GM23338 (cell line): Measurements from ENCODE around the gene UNC93B1. TPM values are rescaled to one million over a fixed set of nuclear protein-coding genes. Genes with fewer than 3 reads are reported as not detected.

ENCODE experiments used
- ATAC-seq: fragments of 200-7000 bp; cut with Tn5 transposase; 3 replicates; pipeline ENCODE4 v1.9.1; 2020
- DNase-seq: peaks from one replicate; pipeline ENCODE4 v3.0.0-alpha.2; 2015; ENCODE audit warnings: low spot score
- H2AFZ ChIP-seq: fragments of 200-600 bp; sonication (generic); 2 replicates; pipeline ENCODE4 v1.8.0; 2016; ENCODE audit warnings: antibody characterized with exemption, mild to moderate bottlenecking, moderate library complexity
- H3F3A ChIP-seq: fragments of 200-600 bp; sonication (generic); replicated peaks from 2 replicates; pipeline ENCODE4 v1.8.0; 2017; ENCODE audit warnings: antibody characterized with exemption, mixed run types, low read depth
- H3K27ac ChIP-seq: fragments of 200-600 bp; sonication (generic); 2 replicates; pipeline ENCODE4 v1.6.1; 2016; ENCODE audit warnings: low read depth
- H3K27me3 ChIP-seq: fragments of 200-600 bp; sonication (generic); 2 replicates; pipeline ENCODE4 v1.8.0; 2016; ENCODE audit warnings: mild to moderate bottlenecking, mixed run types, moderate library complexity; ENCODE audit not compliant: insufficient read depth
- H3K36me3 ChIP-seq: fragments of 200-600 bp; sonication (generic); 2 replicates; pipeline ENCODE4 v1.8.0; 2016; ENCODE audit warnings: mild to moderate bottlenecking; ENCODE audit not compliant: insufficient read depth
- H3K4me1 ChIP-seq: fragments of 200-600 bp; sonication (generic); 2 replicates; pipeline ENCODE4 v1.8.0; 2016; ENCODE audit warnings: mild to moderate bottlenecking, moderate library complexity; ENCODE audit not compliant: insufficient read depth
- H3K4me2 ChIP-seq: fragments of 200-600 bp; sonication (generic); 2 replicates; pipeline ENCODE4 v1.7.1; 2017; ENCODE audit warnings: mixed run types
- H3K4me3 ChIP-seq: fragments of 200-600 bp; sonication (generic); 2 replicates; pipeline ENCODE4 v1.6.1; 2016; ENCODE audit warnings: mixed run types
- H3K79me2 ChIP-seq: fragments of 200-600 bp; sonication (generic); replicated peaks from 2 replicates; pipeline ENCODE4 v1.8.0; 2017; ENCODE audit warnings: mild to moderate bottlenecking; ENCODE audit not compliant: insufficient read depth
- H3K9me2 ChIP-seq: fragments of 200-600 bp; sonication (generic); 2 replicates; pipeline ENCODE4 v1.8.0; 2017; ENCODE audit not compliant: insufficient read depth
- H4K20me1 ChIP-seq: fragments of 200-600 bp; sonication (generic); replicated peaks from 2 replicates; pipeline ENCODE4 v1.8.0; 2017; ENCODE audit warnings: mild to moderate bottlenecking; ENCODE audit not compliant: insufficient read depth
- H3K27ac Mint-ChIP-seq: 2 replicates; pipeline ENCODE4 v1.8.0; 2020; ENCODE audit warnings: inconsistent platforms, mild to moderate bottlenecking, moderate library complexity, mixed read lengths
- H3K27me3 Mint-ChIP-seq: 3 replicates; pipeline ENCODE4 v1.8.0; 2022; ENCODE audit warnings: low read depth, mild to moderate bottlenecking, moderate library complexity, mixed read lengths, inconsistent platforms; ENCODE audit not compliant: insufficient read depth, poor library complexity
- H3K36me3 Mint-ChIP-seq: 3 replicates; pipeline ENCODE4 v1.8.0; 2021; ENCODE audit warnings: low read depth, mild to moderate bottlenecking, inconsistent platforms, moderate library complexity, mixed read lengths
- H3K4me1 Mint-ChIP-seq: 3 replicates; pipeline ENCODE4 v1.8.0; 2020; ENCODE audit warnings: mild to moderate bottlenecking, inconsistent platforms, mixed read lengths
- H3K4me3 Mint-ChIP-seq: 3 replicates; pipeline ENCODE4 v1.8.0; 2021; ENCODE audit warnings: moderate library complexity, mild to moderate bottlenecking, inconsistent platforms, mixed read lengths
- H3K9me3 Mint-ChIP-seq: 3 replicates; pipeline ENCODE4 v1.8.0; 2020; ENCODE audit warnings: moderate library complexity, mild to moderate bottlenecking, inconsistent platforms, mixed read lengths
- EZH2phosphoT487 ChIP-seq: fragments of 200-600 bp; sonication (generic); IDR thresholded peaks from one replicate; pipeline ENCODE4 v1.8.1; 2018; ENCODE audit warnings: antibody characterized with exemption; ENCODE audit not compliant: unreplicated experiment
- JUNB ChIP-seq: IDR thresholded peaks from one replicate; pipeline ENCODE4 v1.6.1; 2016; ENCODE audit warnings: antibody characterized with exemption; ENCODE audit not compliant: unreplicated experiment
- NANOG ChIP-seq: IDR thresholded peaks from 2 replicates; pipeline ENCODE4 v1.6.1; 2016; ENCODE audit warnings: antibody characterized with exemption, borderline replicate concordance
- STAT1 ChIP-seq: IDR thresholded peaks from one replicate; pipeline ENCODE4 v1.6.1; 2016; ENCODE audit warnings: antibody characterized with exemption; ENCODE audit not compliant: unreplicated experiment
- ZNF114 ChIP-seq: fragments of 250-450 bp; sonication (Bioruptor Pico); IDR thresholded peaks from 2 replicates; pipeline ENCODE4 v1.5.0; 2020; ENCODE audit warnings: mild to moderate bottlenecking, moderate library complexity
- ZNF331 ChIP-seq: fragments of 250-450 bp; sonication (Bioruptor Pico); IDR thresholded peaks from 2 replicates; pipeline ENCODE4 v1.5.0; 2020; ENCODE audit warnings: low read depth, mild to moderate bottlenecking, moderate library complexity
- polyA plus RNA-seq: library from polyadenylated mRNA; unstranded; fragments of >200 nt; fragmentation: Nextera tagmentation; extraction: Ambion mirVana; gene quantifications from 2 replicates; pipeline ENCODE4 v1.2.1, GENCODE V29; 2016
- total RNA-seq: library from RNA; depleted of rRNA; stranded (reverse); fragments of >200 nt; shearing (Covaris generic); gene quantifications from 2 replicates; pipeline ENCODE4 v1.2.3, GENCODE V29; 2014
- TF ChIP-seq, protein P1 (sequence below): IDR thresholded peaks from one replicate; pipeline ENCODE4 v1.6.1; 2018; ENCODE audit warnings: antibody characterized with exemption; ENCODE audit not compliant: unreplicated experiment
- TF ChIP-seq, protein P2 (sequence below): IDR thresholded peaks from 2 replicates; pipeline ENCODE4 v1.6.1; 2016; ENCODE audit warnings: antibody characterized with exemption
- TF ChIP-seq, protein P3 (sequence below), 2 experiments: fragments of 200-600 bp in 1 of 2; sonication (generic) in 1 of 2; conservative IDR thresholded peaks; 2 replicates each; pipeline versions ENCODE4 v1.5.1 to v1.6.1; 2016 to 2017; ENCODE audit warnings: antibody characterized with exemption in 2 of 2, low read depth in 2 of 2, mild to moderate bottlenecking in 2 of 2, moderate library complexity in 1 of 2

The UNC93B1 gene
- total and polyA plus RNA-seq, 2 experiments from 2014 or later: 16.2 to 34.4 TPM

DNA sequence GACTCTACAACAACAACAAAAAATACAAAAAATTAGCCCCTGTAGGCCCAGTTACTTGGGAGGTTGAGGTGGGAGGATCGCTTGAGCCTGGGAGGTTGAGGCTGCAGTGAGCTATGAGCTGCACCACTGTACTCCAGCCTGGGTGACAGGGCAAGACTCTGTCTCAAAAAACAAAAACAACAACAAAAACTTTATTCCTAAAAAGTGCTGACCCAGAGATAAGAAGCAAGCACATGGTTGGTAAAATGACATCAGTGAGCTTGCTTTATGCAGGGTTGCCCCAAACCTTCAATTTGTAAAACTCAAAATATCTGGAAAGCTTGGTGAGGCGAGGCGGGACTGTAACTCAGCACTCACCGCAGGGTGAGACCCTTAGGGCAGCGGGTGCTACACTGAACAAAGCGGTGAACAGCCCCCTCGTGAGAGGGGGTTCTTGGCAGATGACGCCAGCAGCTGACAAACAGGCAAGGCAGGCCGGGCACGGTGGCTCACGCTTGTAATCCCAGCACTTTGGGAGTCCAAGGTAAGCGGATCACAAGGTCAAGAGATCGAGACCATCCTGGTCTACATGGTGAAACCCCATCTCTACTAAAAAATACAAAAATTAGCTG lies 31.5 kb upstream of the UNC93B1 start:
- Histone ChIP-seq H2AFZ (no peak overlapping the region), H3K36me3 (peaks cover 6% of the 10 kb centered on the region; the same call in 1 of the 2 replicates)
- no peak overlapping the region for H3K27ac Mint-ChIP-seq

DNA sequence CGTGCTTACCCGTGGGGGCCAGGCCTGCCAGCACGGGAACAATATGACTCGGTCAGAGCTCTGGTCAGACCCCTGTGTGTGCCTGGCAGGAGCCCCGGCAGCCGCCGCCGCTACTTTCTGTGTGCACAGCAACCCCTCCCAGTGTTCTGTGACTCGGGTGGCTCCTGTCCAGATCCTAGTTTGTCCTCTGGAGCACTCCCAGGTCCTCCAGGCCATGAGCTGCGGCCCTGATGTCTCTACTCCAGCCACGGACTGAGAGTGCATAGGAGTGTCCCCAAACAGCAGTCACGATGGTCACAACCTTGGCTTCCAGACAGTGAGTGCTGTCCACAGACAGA lies 29.8 kb upstream of the UNC93B1 start:
- Histone ChIP-seq H3K4me1 (peaks cover 10% of the 10 kb centered on the region; the same call in 1 of the 2 replicates), H3K9me2 (no peaks in the 10 kb centered on the region), H3F3A (peaks cover 5% of the 10 kb centered on the region; the same call in 1 of the 2 replicates), H3K79me2 (peaks cover 13% of the 10 kb centered on the region), H3K27me3 (no peaks in the 10 kb centered on the region), H2AFZ (no peak overlapping the region), H4K20me1 (no peaks in the 10 kb centered on the region), H3K4me2 (no peak overlapping the region), H3K36me3 (peaks cover 6% of the 10 kb centered on the region; the same call in 1 of the 2 replicates), H3K27ac (no peak overlapping the region), H3K4me3 (no peak overlapping the region)
- Mint-ChIP-seq H3K4me3 (no peak overlapping the region), H3K4me1 (peaks cover 14% of the 10 kb centered on the region), H3K27ac (no peak overlapping the region), H3K27me3 (peaks cover 24% of the 10 kb centered on the region), H3K36me3 (peaks cover 15% of the 10 kb centered on the region), H3K9me3 (no peaks in the 10 kb centered on the region)
- ATAC-seq (no peak), DNase-seq (no peak)
- TF ChIP-seq, protein P1, sequence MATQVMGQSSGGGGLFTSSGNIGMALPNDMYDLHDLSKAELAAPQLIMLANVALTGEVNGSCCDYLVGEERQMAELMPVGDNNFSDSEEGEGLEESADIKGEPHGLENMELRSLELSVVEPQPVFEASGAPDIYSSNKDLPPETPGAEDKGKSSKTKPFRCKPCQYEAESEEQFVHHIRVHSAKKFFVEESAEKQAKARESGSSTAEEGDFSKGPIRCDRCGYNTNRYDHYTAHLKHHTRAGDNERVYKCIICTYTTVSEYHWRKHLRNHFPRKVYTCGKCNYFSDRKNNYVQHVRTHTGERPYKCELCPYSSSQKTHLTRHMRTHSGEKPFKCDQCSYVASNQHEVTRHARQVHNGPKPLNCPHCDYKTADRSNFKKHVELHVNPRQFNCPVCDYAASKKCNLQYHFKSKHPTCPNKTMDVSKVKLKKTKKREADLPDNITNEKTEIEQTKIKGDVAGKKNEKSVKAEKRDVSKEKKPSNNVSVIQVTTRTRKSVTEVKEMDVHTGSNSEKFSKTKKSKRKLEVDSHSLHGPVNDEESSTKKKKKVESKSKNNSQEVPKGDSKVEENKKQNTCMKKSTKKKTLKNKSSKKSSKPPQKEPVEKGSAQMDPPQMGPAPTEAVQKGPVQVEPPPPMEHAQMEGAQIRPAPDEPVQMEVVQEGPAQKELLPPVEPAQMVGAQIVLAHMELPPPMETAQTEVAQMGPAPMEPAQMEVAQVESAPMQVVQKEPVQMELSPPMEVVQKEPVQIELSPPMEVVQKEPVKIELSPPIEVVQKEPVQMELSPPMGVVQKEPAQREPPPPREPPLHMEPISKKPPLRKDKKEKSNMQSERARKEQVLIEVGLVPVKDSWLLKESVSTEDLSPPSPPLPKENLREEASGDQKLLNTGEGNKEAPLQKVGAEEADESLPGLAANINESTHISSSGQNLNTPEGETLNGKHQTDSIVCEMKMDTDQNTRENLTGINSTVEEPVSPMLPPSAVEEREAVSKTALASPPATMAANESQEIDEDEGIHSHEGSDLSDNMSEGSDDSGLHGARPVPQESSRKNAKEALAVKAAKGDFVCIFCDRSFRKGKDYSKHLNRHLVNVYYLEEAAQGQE: no peak
- TF ChIP-seq JUNB (no peak), ZNF331 (CRISPR knock-in tag) (no peak)

More for the DNA sequence above, 31.5 kb upstream of the UNC93B1 start:
- peaks cover 13% of the 10 kb centered on the region for H3K79me2 ChIP-seq
- H3K27me3 ChIP-seq: no peaks in the 10 kb centered on the region
- H3K4me1 ChIP-seq: peaks cover 18% of the 10 kb centered on the region
- H3K4me3 ChIP-seq: no peak overlapping the region
- H3K9me2 ChIP-seq: no peaks in the 10 kb centered on the region
- H3F3A ChIP-seq: peaks cover 10% of the 10 kb centered on the region; the same call in 1 of the 2 replicates
- Mint-ChIP-seq H3K4me3 (no peak overlapping the region), H3K4me1 (peaks cover 11% of the 10 kb centered on the region), H3K36me3 (peaks cover 15% of the 10 kb centered on the region), H3K9me3 (no peaks in the 10 kb centered on the region), H3K27me3 (peaks cover 17% of the 10 kb centered on the region)
- H3K4me2 ChIP-seq: no peak overlapping the region
- DNase-seq (no peak), ATAC-seq (no peak)
- H3K27ac ChIP-seq: no peak overlapping the region
- no peaks in the 10 kb centered on the region for H4K20me1 ChIP-seq
- no peak for TF ChIP-seq EZH2phosphoT487
- no peak for TF ChIP-seq NANOG
- no peak for TF ChIP-seq ZNF114 (CRISPR knock-in tag)
- TF ChIP-seq, protein P2, sequence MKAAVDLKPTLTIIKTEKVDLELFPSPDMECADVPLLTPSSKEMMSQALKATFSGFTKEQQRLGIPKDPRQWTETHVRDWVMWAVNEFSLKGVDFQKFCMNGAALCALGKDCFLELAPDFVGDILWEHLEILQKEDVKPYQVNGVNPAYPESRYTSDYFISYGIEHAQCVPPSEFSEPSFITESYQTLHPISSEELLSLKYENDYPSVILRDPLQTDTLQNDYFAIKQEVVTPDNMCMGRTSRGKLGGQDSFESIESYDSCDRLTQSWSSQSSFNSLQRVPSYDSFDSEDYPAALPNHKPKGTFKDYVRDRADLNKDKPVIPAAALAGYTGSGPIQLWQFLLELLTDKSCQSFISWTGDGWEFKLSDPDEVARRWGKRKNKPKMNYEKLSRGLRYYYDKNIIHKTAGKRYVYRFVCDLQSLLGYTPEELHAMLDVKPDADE: no peak
- TF ChIP-seq ZNF331 (CRISPR knock-in tag): no peak
- TF ChIP-seq STAT1: no peak
- TF ChIP-seq, protein P3, sequence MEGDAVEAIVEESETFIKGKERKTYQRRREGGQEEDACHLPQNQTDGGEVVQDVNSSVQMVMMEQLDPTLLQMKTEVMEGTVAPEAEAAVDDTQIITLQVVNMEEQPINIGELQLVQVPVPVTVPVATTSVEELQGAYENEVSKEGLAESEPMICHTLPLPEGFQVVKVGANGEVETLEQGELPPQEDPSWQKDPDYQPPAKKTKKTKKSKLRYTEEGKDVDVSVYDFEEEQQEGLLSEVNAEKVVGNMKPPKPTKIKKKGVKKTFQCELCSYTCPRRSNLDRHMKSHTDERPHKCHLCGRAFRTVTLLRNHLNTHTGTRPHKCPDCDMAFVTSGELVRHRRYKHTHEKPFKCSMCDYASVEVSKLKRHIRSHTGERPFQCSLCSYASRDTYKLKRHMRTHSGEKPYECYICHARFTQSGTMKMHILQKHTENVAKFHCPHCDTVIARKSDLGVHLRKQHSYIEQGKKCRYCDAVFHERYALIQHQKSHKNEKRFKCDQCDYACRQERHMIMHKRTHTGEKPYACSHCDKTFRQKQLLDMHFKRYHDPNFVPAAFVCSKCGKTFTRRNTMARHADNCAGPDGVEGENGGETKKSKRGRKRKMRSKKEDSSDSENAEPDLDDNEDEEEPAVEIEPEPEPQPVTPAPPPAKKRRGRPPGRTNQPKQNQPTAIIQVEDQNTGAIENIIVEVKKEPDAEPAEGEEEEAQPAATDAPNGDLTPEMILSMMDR (conservative IDR thresholded peaks at IDR 0.05; ENCODE audit: low read depth in 2 of 2): no peak
